Ishikawa (cell line): ENCODE data around the gene APC2.

Experiments used
- CEBPB ChIP-seq: IDR thresholded peaks from 2 replicates; pipeline ENCODE4 v1.6.1; 2012
- CREB1 ChIP-seq: IDR thresholded peaks from 2 replicates; pipeline ENCODE4 v1.6.1; 2012; ENCODE audit warnings: low read depth
- EGR1 ChIP-seq: IDR thresholded peaks from 2 replicates; pipeline ENCODE4 v1.6.1; 2012
- EP300 ChIP-seq: IDR thresholded peaks from 2 replicates; pipeline ENCODE4 v1.6.1; 2012; ENCODE audit warnings: borderline replicate concordance
- FOXM1 ChIP-seq: IDR thresholded peaks from 2 replicates; pipeline ENCODE4 v1.6.1; 2012; ENCODE audit warnings: low read depth, borderline replicate concordance
- MAX ChIP-seq: IDR thresholded peaks from 2 replicates; pipeline ENCODE4 v1.6.1; 2012
- NFIC ChIP-seq: IDR thresholded peaks from 2 replicates; pipeline ENCODE4 v1.6.1; 2012
- RAD21 ChIP-seq: IDR thresholded peaks from 2 replicates; pipeline ENCODE4 v1.6.1; 2012; ENCODE audit warnings: low read depth
- REST ChIP-seq: IDR thresholded peaks from 2 replicates; pipeline ENCODE4 v1.6.1; 2012; ENCODE audit warnings: low read depth, mild to moderate bottlenecking
- TAF1 ChIP-seq: IDR thresholded peaks from 2 replicates; pipeline ENCODE4 v1.6.1; 2012; ENCODE audit warnings: low read depth, mild to moderate bottlenecking
- TCF12 ChIP-seq: IDR thresholded peaks from 2 replicates; pipeline ENCODE4 v1.6.1; 2012; ENCODE audit warnings: low read depth
- TEAD4 ChIP-seq: IDR thresholded peaks from 2 replicates; pipeline ENCODE4 v1.6.1; 2012
- USF1 ChIP-seq: IDR thresholded peaks from 2 replicates; pipeline ENCODE4 v1.6.1; 2012
- YY1 ChIP-seq: IDR thresholded peaks from 2 replicates; pipeline ENCODE4 v1.6.1; 2012; ENCODE audit warnings: low read depth
- ZBTB7A ChIP-seq: IDR thresholded peaks from 2 replicates; pipeline ENCODE4 v1.6.1; 2012; ENCODE audit warnings: low read depth

Gene APC2

GRCh38 chr19:1460033-1460995 is 10.4 kb downstream of the APC2 start:
- no peak for TF ChIP-seq NFIC
- TF ChIP-seq EP300 = no peak
- no peak for TF ChIP-seq FOXM1
- no peak for TF ChIP-seq MAX
- TF ChIP-seq TAF1 = no peak

- TF ChIP-seq EGR1 (no peak), NFIC (no peak), CEBPB (no peak)
Measured at GRCh38 chr19:1461862-1462261, 11.9 kb downstream of the APC2 start.

GRCh38 chr19:1465191-1466016 is 15.5 kb downstream of the APC2 start:
- TF ChIP-seq TAF1 (no peak), YY1 (no peak), EP300 (no peak), USF1 (no peak), NFIC (no peak), TCF12 (no peak), FOXM1 (no peak), MAX (peak; percentile 66), RAD21 (peak; percentile 44; the same call in 1 of the 2 replicates), EGR1 (no peak), REST (no peak), CEBPB (no peak), ZBTB7A (no peak), TEAD4 (no peak), CREB1 (no peak)

GRCh38 chr19:1466018-1466460 is 16.1 kb downstream of the APC2 start:
- TF ChIP-seq NFIC (no peak), ZBTB7A (no peak), FOXM1 (no peak), TCF12 (no peak), MAX (no peak), EGR1 (no peak), CREB1 (no peak), USF1 (no peak), TAF1 (no peak), TEAD4 (no peak), REST (no peak), YY1 (no peak), RAD21 (no peak), EP300 (no peak), CEBPB (no peak)

GRCh38 chr19:1466461-1467214 is 16.7 kb downstream of the APC2 start:
- TF ChIP-seq TEAD4 (no peak), MAX (no peak), EP300 (no peak), YY1 (no peak), TAF1 (no peak), TCF12 (no peak), NFIC (no peak), RAD21 (no peak), USF1 (no peak), REST (no peak), EGR1 (no peak), CEBPB (no peak), ZBTB7A (no peak), CREB1 (no peak), FOXM1 (no peak)
